ENCODE data around the gene PFDN4. TPM values are rescaled to one million over a fixed set of nuclear protein-coding genes. Genes with fewer than 3 reads are reported as not detected.
"Not testable (repeated sequence)": the region's sequence is repeated elsewhere in the genome, so short reads cannot be mapped to it uniquely, and the experiment has no call there.

The PFDN4 gene
- total RNA-seq, 1 donor = 59.9 TPM

- Histone ChIP-seq H3K9me3 (ENCODE audit: low read depth, low read length) (no peaks in the 10 kb centered on the region), H3K4me1 (ENCODE audit: insufficient read depth, low read length) (peaks cover 14% of the 10 kb centered on the region), H3K27me3 (ENCODE audit: insufficient read depth, low read length) (no peaks in the 10 kb centered on the region), H3K4me3 (ENCODE audit: low read length) (no peak overlapping the region)
These were observed 14.4 kb downstream of the PFDN4 start for GRCh38 chr20:54221996-54222890.

- Histone ChIP-seq H3K9me3 (ENCODE audit: low read depth, low read length) (no peaks in the 10 kb centered on the region), H3K4me3 (ENCODE audit: low read length) (no peak overlapping the region), H3K27me3 (ENCODE audit: insufficient read depth, low read length) (no peaks in the 10 kb centered on the region), H3K4me1 (ENCODE audit: insufficient read depth, low read length) (peaks cover 14% of the 10 kb centered on the region)
These were observed 15.4 kb downstream of the PFDN4 start for GRCh38 chr20:54223285-54223684.

- Histone ChIP-seq H3K27me3 (ENCODE audit: insufficient read depth, low read length) (no peaks in the 10 kb centered on the region), H3K9me3 (ENCODE audit: low read depth, low read length) (no peaks in the 10 kb centered on the region), H3K4me3 (ENCODE audit: low read length) (no peak overlapping the region), H3K4me1 (ENCODE audit: insufficient read depth, low read length) (peaks cover 14% of the 10 kb centered on the region)
These were observed 15.9 kb downstream of the PFDN4 start for GRCh38 chr20:54223751-54224150.

- peaks cover 14% of the 10 kb centered on the region for H3K4me1 ChIP-seq (ENCODE audit: insufficient read depth, low read length)
- not testable (repeated sequence) for H3K27me3 ChIP-seq (ENCODE audit: insufficient read depth, low read length); H3K4me3 ChIP-seq (ENCODE audit: low read length); H3K9me3 ChIP-seq (ENCODE audit: low read depth, low read length)
These were observed 16.8 kb downstream of the PFDN4 start for GRCh38 chr20:54224642-54225041.

GRCh38 chr20:54227241-54227640 is 19.4 kb downstream of the PFDN4 start:
- no peaks in the 10 kb centered on the region for H3K4me1 ChIP-seq (ENCODE audit: insufficient read depth, low read length)
- no peak overlapping the region for H3K4me3 ChIP-seq (ENCODE audit: low read length)
- no peaks in the 10 kb centered on the region for H3K9me3 ChIP-seq (ENCODE audit: low read depth, low read length)
- no peaks in the 10 kb centered on the region for H3K27me3 ChIP-seq (ENCODE audit: insufficient read depth, low read length)

- H3K4me3 ChIP-seq (ENCODE audit: low read length) = no peak overlapping the region
- H3K27me3 ChIP-seq (ENCODE audit: insufficient read depth, low read length) = no peaks in the 10 kb centered on the region
- no peaks in the 10 kb centered on the region for H3K9me3 ChIP-seq (ENCODE audit: low read depth, low read length)
- no peaks in the 10 kb centered on the region for H3K4me1 ChIP-seq (ENCODE audit: insufficient read depth, low read length)
These were observed 19.9 kb downstream of the PFDN4 start for GRCh38 chr20:54227751-54228150.

- Histone ChIP-seq H3K4me1 (ENCODE audit: insufficient read depth, low read length) (no peaks in the 10 kb centered on the region), H3K27me3 (ENCODE audit: insufficient read depth, low read length) (no peaks in the 10 kb centered on the region), H3K9me3 (ENCODE audit: low read depth, low read length) (no peaks in the 10 kb centered on the region), H3K4me3 (ENCODE audit: low read length) (no peak overlapping the region)
These were observed 21.0 kb downstream of the PFDN4 start for GRCh38 chr20:54228841-54229240.

- no peaks in the 10 kb centered on the region for H3K4me1 ChIP-seq (ENCODE audit: insufficient read depth, low read length)
- no peaks in the 10 kb centered on the region for H3K27me3 ChIP-seq (ENCODE audit: insufficient read depth, low read length)
- H3K9me3 ChIP-seq (ENCODE audit: low read depth, low read length) = no peaks in the 10 kb centered on the region
- H3K4me3 ChIP-seq (ENCODE audit: low read length) = no peak overlapping the region
These were observed 21.8 kb downstream of the PFDN4 start for GRCh38 chr20:54229566-54230160.

GRCh38 chr20:54231036-54231435 is 23.1 kb downstream of the PFDN4 start:
- H3K9me3 ChIP-seq (ENCODE audit: low read depth, low read length) = no peaks in the 10 kb centered on the region
- peaks cover under 1% of the 10 kb centered on the region for H3K27me3 ChIP-seq (ENCODE audit: insufficient read depth, low read length)
- H3K4me3 ChIP-seq (ENCODE audit: low read length) = no peak overlapping the region
- H3K4me1 ChIP-seq (ENCODE audit: insufficient read depth, low read length) = no peaks in the 10 kb centered on the region

- Histone ChIP-seq H3K9me3 (ENCODE audit: low read depth, low read length) (no peaks in the 10 kb centered on the region), H3K27me3 (ENCODE audit: insufficient read depth, low read length) (peaks cover 6% of the 10 kb centered on the region), H3K4me3 (ENCODE audit: low read length) (no peak overlapping the region), H3K4me1 (ENCODE audit: insufficient read depth, low read length) (no peaks in the 10 kb centered on the region)
These were observed 27.1 kb downstream of the PFDN4 start for GRCh38 chr20:54234991-54235390.

GRCh38 chr20:54237116-54237943 is 29.4 kb downstream of the PFDN4 start:
- H3K4me3 ChIP-seq (ENCODE audit: low read length) = no peak overlapping the region
- H3K4me1 ChIP-seq (ENCODE audit: insufficient read depth, low read length) = no peaks in the 10 kb centered on the region
- H3K9me3 ChIP-seq (ENCODE audit: low read depth, low read length) = no peaks in the 10 kb centered on the region
- H3K27me3 ChIP-seq (ENCODE audit: insufficient read depth, low read length) = peaks cover 6% of the 10 kb centered on the region

- Histone ChIP-seq H3K9me3 (ENCODE audit: low read depth, low read length) (no peaks in the 10 kb centered on the region), H3K4me3 (ENCODE audit: low read length) (no peak overlapping the region), H3K27me3 (ENCODE audit: insufficient read depth, low read length) (no peaks in the 10 kb centered on the region)
These were observed 36.2 kb downstream of the PFDN4 start for GRCh38 chr20:54244113-54244512.

GRCh38 chr20:54248705-54249104 is 40.8 kb downstream of the PFDN4 start:
- not testable (repeated sequence) for H3K27me3 ChIP-seq (ENCODE audit: insufficient read depth, low read length); H3K4me1 ChIP-seq (ENCODE audit: insufficient read depth, low read length); H3K4me3 ChIP-seq (ENCODE audit: low read length); H3K9me3 ChIP-seq (ENCODE audit: low read depth, low read length)

More at GRCh38 chr20:54244113-54244512, 36.2 kb downstream of the PFDN4 start:
- H3K4me1 ChIP-seq (ENCODE audit: insufficient read depth, low read length) = no peaks in the 10 kb centered on the region

GRCh38 chr20:54250691-54251090 is 42.8 kb downstream of the PFDN4 start:
- Histone ChIP-seq H3K27me3 (ENCODE audit: insufficient read depth, low read length) (no peaks in the 10 kb centered on the region), H3K9me3 (ENCODE audit: low read depth, low read length) (no peaks in the 10 kb centered on the region), H3K4me1 (ENCODE audit: insufficient read depth, low read length) (no peaks in the 10 kb centered on the region), H3K4me3 (ENCODE audit: low read length) (no peak overlapping the region)

GRCh38 chr20:54251096-54251495 is 43.2 kb downstream of the PFDN4 start:
- H3K4me3 ChIP-seq (ENCODE audit: low read length) = no peak overlapping the region
- no peaks in the 10 kb centered on the region for H3K27me3 ChIP-seq (ENCODE audit: insufficient read depth, low read length)
- no peaks in the 10 kb centered on the region for H3K9me3 ChIP-seq (ENCODE audit: low read depth, low read length)
- no peaks in the 10 kb centered on the region for H3K4me1 ChIP-seq (ENCODE audit: insufficient read depth, low read length)

Data from mononuclear cell (primary cell).